GM19455 (cell line): ENCODE measurements around the gene PDZK1.
"Not testable (repeated sequence)": the region's sequence is repeated elsewhere in the genome, so short reads cannot be mapped to it uniquely, and the experiment has no call there.

Experiments
- ATAC-seq: cut with Tn5 transposase; IDR thresholded peaks from one replicate; pipeline ENCODE4 v1.9.1; 2021; ENCODE audit not compliant: unreplicated experiment

Gene PDZK1

GRCh38 chr1:145665015-145665414 is 42.2 kb downstream of the PDZK1 start:
- ATAC-seq = not testable (repeated sequence)

DNA sequence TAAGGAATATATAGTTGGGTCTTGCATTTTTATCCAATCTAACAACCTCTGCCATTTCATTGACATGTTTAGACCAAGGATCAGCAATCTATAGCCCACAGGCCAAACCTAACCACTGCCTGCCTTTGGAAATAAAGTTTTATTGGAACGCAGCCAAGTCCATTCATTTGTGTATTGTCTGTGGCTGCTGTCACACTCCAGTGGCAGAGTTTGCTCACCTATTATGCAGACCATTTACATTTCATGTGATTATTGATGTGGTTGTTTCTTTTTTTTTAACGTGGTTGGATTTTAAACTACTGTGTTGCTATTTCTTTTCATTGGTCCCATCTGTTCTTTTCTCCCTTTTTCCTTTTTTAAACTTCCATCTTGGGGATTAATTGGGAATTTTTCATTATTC is 44.7 kb downstream of the PDZK1 start:
- not testable (repeated sequence) for ATAC-seq

DNA sequence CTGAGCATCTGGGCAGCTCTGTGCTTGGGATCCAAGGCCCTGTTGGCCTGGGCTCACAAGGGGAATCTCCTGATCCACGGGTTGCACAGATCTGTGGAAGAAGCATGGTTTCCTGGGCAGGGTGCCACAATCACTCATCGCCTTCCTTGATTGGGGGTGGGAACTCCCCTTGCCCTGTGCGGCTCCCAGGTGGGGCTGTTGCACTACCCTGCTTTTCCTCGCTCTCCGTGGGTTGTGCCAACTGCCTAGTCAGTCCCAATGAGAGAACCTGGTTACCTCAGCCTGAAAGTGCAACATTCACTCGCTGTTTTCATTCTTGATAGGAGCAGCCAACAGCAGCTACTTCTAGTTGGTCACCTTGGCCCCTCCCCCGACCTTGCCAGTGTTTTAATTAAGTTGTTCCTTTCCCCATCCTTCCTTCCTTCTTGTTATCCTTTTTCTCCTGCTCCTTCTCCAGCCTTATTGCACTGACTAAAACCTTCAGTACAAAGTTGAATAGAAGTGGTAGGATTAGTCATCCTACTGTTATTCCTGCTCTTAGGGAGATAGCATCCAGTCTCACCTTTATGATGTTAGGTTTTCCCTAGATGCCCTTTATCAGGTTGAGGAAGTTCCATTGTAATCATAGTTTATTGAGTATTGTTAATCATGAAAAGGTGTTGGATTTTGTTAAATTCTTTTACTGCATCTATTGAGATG is 50.8 kb downstream of the PDZK1 start:
- ATAC-seq = not testable (repeated sequence)

- not testable (repeated sequence) for ATAC-seq
Measured at GRCh38 chr1:145643990-145644389, 63.2 kb downstream of the PDZK1 start.

DNA sequence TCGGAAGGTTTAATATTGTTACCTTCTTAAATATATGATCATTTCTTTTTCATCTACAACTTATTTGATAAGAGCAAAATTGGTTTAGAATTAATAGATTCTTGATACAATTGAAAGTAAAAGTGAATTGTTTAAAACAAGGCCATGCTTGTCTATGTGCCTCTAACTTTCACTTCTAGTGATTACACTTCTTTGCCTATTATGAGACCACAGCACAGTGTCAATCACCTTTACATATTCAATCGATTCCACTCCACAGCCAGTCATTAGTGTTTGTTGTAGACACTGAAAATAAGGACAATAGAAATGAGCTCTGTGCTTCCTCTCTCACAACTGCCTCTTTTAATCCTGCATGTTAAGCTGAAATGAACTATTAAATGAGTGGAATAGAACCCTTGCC is 65.3 kb downstream of the PDZK1 start:
- not testable (repeated sequence) for ATAC-seq

- ATAC-seq = not testable (repeated sequence)
Measured at GRCh38 chr1:145636237-145636636, 70.9 kb downstream of the PDZK1 start.

DNA sequence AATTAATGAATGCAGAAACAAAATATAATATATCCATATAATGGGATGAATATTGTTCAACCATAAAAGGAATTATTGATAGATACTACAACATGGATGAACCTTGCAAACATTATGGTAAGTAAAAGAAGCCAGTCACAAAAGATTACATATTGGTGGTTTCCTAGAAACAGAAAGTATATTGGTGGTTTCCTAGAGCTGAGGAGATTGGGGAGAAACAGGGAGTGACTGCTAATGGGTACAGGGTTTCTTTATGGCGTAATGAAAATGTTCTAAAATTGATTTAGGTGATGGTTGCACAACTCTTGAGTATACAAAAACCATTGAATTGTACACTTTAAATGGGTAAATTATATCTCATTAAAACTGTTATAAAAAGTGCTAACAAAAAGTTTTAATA is 85.0 kb downstream of the PDZK1 start:
- ATAC-seq = not testable (repeated sequence)
